Lung (tissue), 12 donors: ENCODE results near the gene OTUD5. TPM values are rescaled to one million over a fixed set of nuclear protein-coding genes. Genes with fewer than 3 reads are reported as not detected.

Experiments used
- ATAC-seq: fragments of 200-7000 bp; cut with Tn5 transposase; one replicate; pipeline ENCODE4 v1.9.1; 2020; ENCODE audit warnings: moderate number of reproducible peaks; ENCODE audit not compliant: insufficient read depth, low FRiP score
- DNase-seq, 3 donors: peaks; one replicate each; pipeline ENCODE4 v3.0.0-alpha.2; 2013 to 2017
- H3K27ac ChIP-seq, 2 donors: one replicate each; pipeline ENCODE4 v1.5.1; 2013; ENCODE audit warnings: mild to moderate bottlenecking in 2 of 2, moderate library complexity in 2 of 2, control low read depth in 1 of 2, inconsistent platforms in 1 of 2, low read depth in 1 of 2, low read length in 1 of 2
- H3K27me3 ChIP-seq, 3 donors: one replicate each; pipeline ENCODE4 v1.5.1; 2013; ENCODE audit warnings: low read length in 2 of 3; ENCODE audit not compliant: control insufficient read depth in 3 of 3, insufficient read depth in 3 of 3
- H3K36me3 ChIP-seq, 4 donors: one replicate each; pipeline ENCODE4 v1.5.1; 2013; ENCODE audit warnings: low read length in 4 of 4, mild to moderate bottlenecking in 1 of 4, moderate library complexity in 1 of 4; ENCODE audit not compliant: control insufficient read depth in 4 of 4, insufficient read depth in 4 of 4
- H3K4me1 ChIP-seq, 5 donors: one replicate each; pipeline ENCODE4 v1.5.1; 2013; ENCODE audit warnings: low read length in 5 of 5, mild to moderate bottlenecking in 2 of 5, moderate library complexity in 1 of 5; ENCODE audit not compliant: control insufficient read depth in 5 of 5, insufficient read depth in 5 of 5
- H3K4me3 ChIP-seq: one replicate; pipeline ENCODE4 v1.5.1; 2013; ENCODE audit warnings: mild to moderate bottlenecking, control low read depth, moderate library complexity
- H3K9ac ChIP-seq, 2 donors: one replicate each; pipeline ENCODE4 v1.5.1; 2013; ENCODE audit warnings: low read length in 2 of 2, control low read depth in 1 of 2; ENCODE audit not compliant: insufficient read depth in 1 of 2
- H3K9me3 ChIP-seq, 4 donors: one replicate each; pipeline ENCODE4 v1.5.1; 2013; ENCODE audit warnings: low read length in 3 of 4, mild to moderate bottlenecking in 1 of 4, moderate library complexity in 1 of 4; ENCODE audit not compliant: control insufficient read depth in 4 of 4, insufficient read depth in 3 of 4
- WGBS, 2 donors: extraction: QIAGEN DNeasy Blood & Tissue Kit; methylation state at CpG; one replicate each; pipeline ENCODE4 v1.1.7; 2013; 5-methylcytosine and 5-hydroxymethylcytosine counted together
- polyA plus RNA-seq, 2 donors: library from polyadenylated mRNA; stranded (reverse); fragments of 200-250 nt; gene quantifications; one replicate each; pipeline ENCODE4 v1.2.1, GENCODE V29; 2013
- total RNA-seq, 2 donors: library from RNA; depleted of rRNA in 1 of 2; stranded (reverse); fragments of >200 nt in 1 of 2; gene quantifications; one replicate each; pipeline ENCODE4 v1.2.1, GENCODE V29; 2014 to 2021
- TF ChIP-seq, protein P1 (sequence below): IDR thresholded peaks from 2 replicates; pipeline ENCODE4 v1.5.1; 2012; ENCODE audit warnings: mild to moderate bottlenecking; ENCODE audit errors: control extremely low read depth, extremely low read depth
- donor health status: control.
- donor health status: control.
- donor health status: Bipolar disorder and iron deficiency.
- donor health status: healthy.
- donor health status: DM: yes; HTN: yes; CAD: no.

The OTUD5 gene
- total and polyA plus RNA-seq, 4 donors: 32.4 to 48.2 (median 35.7) TPM

DNA sequence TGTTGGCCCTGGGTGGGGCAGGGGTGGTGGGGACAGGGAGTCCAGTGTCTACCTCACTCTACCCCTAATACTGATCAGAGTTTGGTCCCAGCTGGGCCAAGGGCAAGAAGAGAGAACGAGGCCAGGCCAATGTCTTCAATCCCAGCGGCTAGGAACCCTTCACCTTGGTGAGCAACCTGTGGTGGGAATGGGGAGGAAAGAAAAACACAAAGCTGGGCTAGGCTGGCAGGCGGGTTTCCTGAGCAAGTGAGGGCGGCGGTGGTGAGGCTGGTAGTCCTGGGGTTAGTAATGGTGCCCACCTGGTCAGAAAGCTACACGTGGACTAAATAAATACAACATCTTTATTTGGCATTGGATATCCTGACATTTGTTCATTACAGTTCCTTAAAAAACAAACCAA, 54.1 kb downstream of the OTUD5 start:
- Histone ChIP-seq H3K9ac (no peak overlapping the region), H3K27me3 (no peaks in the 10 kb centered on the region), H3K36me3 (peaks cover 0 to 17% (median 6%) of the 10 kb centered on the region in 4 donors), H3K27ac (no peak overlapping the region), H3K4me3 (no peak overlapping the region), H3K4me1 (peaks cover 0 to 2% (median 0%) of the 10 kb centered on the region in 5 donors), H3K9me3 (no peaks in the 10 kb centered on the region)
- DNase-seq (no peak), ATAC-seq (no peak)
- TF ChIP-seq, protein P1, sequence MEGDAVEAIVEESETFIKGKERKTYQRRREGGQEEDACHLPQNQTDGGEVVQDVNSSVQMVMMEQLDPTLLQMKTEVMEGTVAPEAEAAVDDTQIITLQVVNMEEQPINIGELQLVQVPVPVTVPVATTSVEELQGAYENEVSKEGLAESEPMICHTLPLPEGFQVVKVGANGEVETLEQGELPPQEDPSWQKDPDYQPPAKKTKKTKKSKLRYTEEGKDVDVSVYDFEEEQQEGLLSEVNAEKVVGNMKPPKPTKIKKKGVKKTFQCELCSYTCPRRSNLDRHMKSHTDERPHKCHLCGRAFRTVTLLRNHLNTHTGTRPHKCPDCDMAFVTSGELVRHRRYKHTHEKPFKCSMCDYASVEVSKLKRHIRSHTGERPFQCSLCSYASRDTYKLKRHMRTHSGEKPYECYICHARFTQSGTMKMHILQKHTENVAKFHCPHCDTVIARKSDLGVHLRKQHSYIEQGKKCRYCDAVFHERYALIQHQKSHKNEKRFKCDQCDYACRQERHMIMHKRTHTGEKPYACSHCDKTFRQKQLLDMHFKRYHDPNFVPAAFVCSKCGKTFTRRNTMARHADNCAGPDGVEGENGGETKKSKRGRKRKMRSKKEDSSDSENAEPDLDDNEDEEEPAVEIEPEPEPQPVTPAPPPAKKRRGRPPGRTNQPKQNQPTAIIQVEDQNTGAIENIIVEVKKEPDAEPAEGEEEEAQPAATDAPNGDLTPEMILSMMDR: no peak
- 90 to 98% methylated on average over 6 of the region's 6 CpGs for WGBS, 2 donors

DNA sequence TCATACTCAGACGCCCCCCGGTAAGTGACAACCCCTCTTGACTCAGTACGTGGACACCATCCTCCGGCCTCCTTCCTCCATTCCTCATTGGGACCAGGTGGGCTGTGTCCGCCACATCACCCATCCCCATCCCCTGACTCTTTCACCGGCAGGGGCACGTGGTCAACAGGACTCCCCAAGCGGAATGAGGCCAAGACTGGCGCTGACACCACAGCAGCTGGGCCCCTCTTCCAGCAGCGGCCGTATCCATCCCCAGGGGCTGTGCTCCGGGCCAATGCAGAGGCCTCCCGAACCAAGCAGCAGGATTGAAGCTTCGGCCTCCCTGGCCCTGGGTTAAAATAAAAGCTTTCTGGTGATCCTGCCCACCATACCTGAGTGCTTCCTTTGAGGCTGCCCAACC, 54.6 kb downstream of the OTUD5 start:
- H3K27me3 ChIP-seq: no peaks in the 10 kb centered on the region
- ATAC-seq: no peak
- no peak overlapping the region for H3K9ac ChIP-seq
- H3K4me1 ChIP-seq: peaks cover 0 to 3% (median 0%) of the 10 kb centered on the region in 5 donors
- WGBS, 2 donors: 89 to 97% methylated on average over 12 to 14 of the region's 14 CpGs
- no peak overlapping the region for H3K27ac ChIP-seq
- H3K9me3 ChIP-seq: peaks cover 0 to under 1% (median 0%) of the 10 kb centered on the region in 4 donors
- DNase-seq: no peak
- peaks cover 0 to 17% (median 6%) of the 10 kb centered on the region in 4 donors for H3K36me3 ChIP-seq
- H3K4me3 ChIP-seq: no peak overlapping the region
- TF ChIP-seq, protein P1: no peak

DNA sequence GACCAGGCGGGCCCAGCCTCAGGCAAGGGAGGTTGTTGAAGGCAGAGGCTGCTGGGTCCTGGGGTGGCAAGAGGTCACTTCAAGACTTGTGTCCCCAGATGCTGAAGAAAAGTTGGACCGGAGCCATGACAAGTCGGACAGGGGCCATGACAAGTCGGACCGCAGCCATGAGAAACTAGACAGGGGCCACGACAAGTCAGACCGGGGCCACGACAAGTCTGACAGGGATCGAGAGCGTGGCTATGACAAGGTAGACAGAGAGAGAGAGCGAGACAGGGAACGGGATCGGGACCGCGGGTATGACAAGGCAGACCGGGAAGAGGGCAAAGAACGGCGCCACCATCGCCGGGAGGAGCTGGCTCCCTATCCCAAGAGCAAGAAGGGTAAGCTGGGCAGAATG, 55.3 kb downstream of the OTUD5 start:
- peaks cover 0 to 3% (median 0%) of the 10 kb centered on the region in 5 donors for H3K4me1 ChIP-seq
- peaks cover 0 to 7% (median 0%) of the 10 kb centered on the region in 4 donors for H3K9me3 ChIP-seq
- no peaks in the 10 kb centered on the region for H3K27me3 ChIP-seq
- no peak overlapping the region for H3K4me3 ChIP-seq
- 94 to 96% methylated on average over 20 of the region's 20 CpGs for WGBS, 2 donors
- TF ChIP-seq, protein P1: no peak
- H3K36me3 ChIP-seq: peaks cover 0 to 17% (median 6%) of the 10 kb centered on the region in 4 donors
- no peak for DNase-seq
- no peak for ATAC-seq
- H3K27ac ChIP-seq: no peak overlapping the region
- H3K9ac ChIP-seq: no peak overlapping the region

DNA sequence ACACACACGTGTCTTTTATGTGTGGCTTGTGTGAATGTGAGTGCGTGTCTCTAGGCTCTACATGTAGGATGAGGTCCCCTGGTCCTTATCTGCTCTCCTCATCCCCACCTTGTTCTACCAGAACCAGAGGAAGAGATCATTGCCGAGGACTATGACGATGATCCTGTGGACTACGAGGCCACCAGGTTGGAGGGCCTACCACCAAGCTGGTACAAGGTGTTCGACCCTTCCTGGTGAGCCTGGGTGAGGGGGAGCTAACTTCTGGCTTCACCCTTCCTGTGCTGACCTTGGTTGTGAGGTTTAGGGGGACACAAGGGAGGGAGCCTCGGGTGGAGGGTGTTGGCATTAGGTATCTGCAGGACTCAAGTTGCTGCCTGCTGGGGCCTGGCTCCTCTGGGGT, 56.3 kb downstream of the OTUD5 start:
- ATAC-seq (no peak), DNase-seq (no peak)
- H3K27ac ChIP-seq: no peak overlapping the region
- TF ChIP-seq, protein P1: no peak
- WGBS, 2 donors: 81 to 98% methylated on average over 7 of the region's 7 CpGs
- H3K4me1 ChIP-seq: peaks cover 0 to 8% (median 3%) of the 10 kb centered on the region in 5 donors
- no peak overlapping the region for H3K9ac ChIP-seq
- peaks cover 0 to 7% (median under 1%) of the 10 kb centered on the region in 4 donors for H3K9me3 ChIP-seq
- H3K4me3 ChIP-seq: no peak overlapping the region
- no peaks in the 10 kb centered on the region for H3K27me3 ChIP-seq
- peaks cover 0 to 15% (median 5%) of the 10 kb centered on the region in 4 donors for H3K36me3 ChIP-seq
